ENCODE measurements around the gene NPTX1.

DNA sequence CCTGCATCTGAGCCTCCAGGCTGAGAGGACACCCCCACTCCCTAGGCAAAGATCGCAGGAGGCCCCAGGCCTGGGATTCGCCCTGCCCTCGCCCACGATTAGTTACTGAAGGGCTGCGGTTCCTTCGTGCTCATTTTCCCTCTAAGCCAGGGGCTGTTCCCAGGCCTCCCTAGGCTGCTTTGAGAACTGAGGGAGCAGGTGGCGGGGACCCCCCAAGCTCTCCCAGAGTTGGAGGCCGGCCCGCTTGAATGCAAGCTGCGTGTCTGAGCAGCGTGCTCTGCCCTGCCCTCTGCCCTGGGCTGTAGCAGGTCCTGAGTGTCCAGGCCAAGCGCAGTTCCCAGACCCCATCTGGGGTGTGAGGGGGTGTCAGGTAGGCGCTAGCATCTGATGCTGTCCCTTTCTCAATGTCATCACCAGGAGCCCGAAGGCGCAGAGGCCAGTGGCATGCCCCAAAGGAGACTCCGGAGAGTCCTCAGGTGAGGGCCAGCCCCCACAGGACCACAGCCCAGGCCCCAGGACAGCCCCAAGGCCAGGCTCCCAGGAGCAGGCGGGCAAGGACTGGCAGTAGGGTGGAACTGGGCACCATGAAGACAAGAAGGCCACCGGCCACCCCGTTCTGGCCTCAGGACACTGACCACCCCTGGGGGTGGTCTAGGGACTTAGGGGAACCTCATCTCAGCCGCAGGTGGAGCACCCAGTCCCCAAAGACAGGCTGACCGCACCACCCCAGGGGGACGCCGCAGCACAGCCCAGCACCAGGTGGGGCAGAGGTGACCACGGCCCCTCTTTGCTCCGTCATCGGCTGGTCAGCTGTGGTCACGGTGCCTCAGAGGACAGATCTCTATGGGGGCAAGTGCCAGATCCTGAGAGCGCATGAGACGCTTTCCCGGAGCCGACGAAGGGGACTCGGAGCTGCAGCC, 46.8 kb downstream of the NPTX1 start:
- TF ChIP-seq, protein P1, sequence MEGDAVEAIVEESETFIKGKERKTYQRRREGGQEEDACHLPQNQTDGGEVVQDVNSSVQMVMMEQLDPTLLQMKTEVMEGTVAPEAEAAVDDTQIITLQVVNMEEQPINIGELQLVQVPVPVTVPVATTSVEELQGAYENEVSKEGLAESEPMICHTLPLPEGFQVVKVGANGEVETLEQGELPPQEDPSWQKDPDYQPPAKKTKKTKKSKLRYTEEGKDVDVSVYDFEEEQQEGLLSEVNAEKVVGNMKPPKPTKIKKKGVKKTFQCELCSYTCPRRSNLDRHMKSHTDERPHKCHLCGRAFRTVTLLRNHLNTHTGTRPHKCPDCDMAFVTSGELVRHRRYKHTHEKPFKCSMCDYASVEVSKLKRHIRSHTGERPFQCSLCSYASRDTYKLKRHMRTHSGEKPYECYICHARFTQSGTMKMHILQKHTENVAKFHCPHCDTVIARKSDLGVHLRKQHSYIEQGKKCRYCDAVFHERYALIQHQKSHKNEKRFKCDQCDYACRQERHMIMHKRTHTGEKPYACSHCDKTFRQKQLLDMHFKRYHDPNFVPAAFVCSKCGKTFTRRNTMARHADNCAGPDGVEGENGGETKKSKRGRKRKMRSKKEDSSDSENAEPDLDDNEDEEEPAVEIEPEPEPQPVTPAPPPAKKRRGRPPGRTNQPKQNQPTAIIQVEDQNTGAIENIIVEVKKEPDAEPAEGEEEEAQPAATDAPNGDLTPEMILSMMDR (IDR thresholded peaks at IDR 0.05; ENCODE audit: poor library complexity, severe bottlenecking): no peak
- no peak for TF ChIP-seq TAF1 (IDR thresholded peaks at IDR 0.05; ENCODE audit: low read depth)
- no peak for TF ChIP-seq EP300 (conservative IDR thresholded peaks at IDR 0.05; ENCODE audit: poor library complexity, severe bottlenecking)

Data from neural cell (in vitro differentiated cells).